Measurements from ENCODE around the gene SYNE2. TPM values are rescaled to one million over a fixed set of nuclear protein-coding genes. Genes with fewer than 3 reads are reported as not detected.
"Not testable (repeated sequence)": the region's sequence is repeated elsewhere in the genome, so short reads cannot be mapped to it uniquely, and the experiment has no call there.

SYNE2 gene
- polyA plus RNA-seq, 12 donors: 39.0 to 93.3 (median 56.5) TPM; not detected in 1

GRCh38 chr14:64118403-64118742, 265.6 kb downstream of the SYNE2 start:
- not testable (repeated sequence) for DNase-seq

GRCh38 chr14:64118892-64119291, 266.1 kb downstream of the SYNE2 start:
- DNase-seq: no peak

GRCh38 chr14:64119500-64119899, 266.7 kb downstream of the SYNE2 start:
- no peak for DNase-seq

DNA sequence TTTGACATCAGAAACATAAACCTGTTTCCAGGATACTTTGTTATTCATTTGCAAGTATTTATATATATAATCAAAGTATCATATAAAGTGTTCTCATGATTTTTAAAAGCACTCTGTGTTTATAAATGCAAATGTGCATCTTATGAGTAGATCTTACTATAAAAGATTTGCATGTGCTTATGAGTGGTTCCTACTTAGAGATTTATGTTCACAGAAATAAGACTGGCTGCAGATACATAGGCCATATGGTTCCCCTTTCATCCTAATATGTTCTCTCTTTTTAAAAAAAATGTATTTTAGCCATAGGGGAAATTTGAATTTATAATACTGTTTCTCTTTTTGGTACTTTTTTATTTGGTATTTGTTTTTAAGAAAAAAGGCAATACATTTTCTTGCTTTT, 267.2 kb downstream of the SYNE2 start:
- DNase-seq: no peak

GRCh38 chr14:64123241-64123822, 270.5 kb downstream of the SYNE2 start:
- DNase-seq: no peak

GRCh38 chr14:64125270-64125669, 272.5 kb downstream of the SYNE2 start:
- no peak for DNase-seq

DNA sequence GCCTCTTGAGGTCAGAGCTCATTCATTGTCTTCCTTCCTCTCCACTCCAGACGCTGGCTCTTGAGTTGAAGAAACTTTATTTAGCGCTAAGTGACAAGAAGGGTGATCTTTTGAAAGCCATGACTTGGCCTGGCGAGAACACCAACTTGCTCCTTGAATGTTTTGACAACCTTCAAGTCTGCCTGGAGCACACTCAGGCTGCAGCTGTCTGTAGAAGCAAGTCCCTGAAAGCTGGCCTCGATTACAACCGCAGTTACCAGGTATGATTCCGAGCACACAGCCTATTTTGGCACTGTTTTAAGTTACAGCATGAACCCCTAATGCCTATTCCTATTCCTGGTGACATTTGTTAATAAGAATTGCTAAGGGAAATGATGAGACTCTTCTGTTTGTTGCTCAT, 273.7 kb downstream of the SYNE2 start:
- DNase-seq: no peak

- no peak for DNase-seq
Measured at GRCh38 chr14:64137657-64138290, 285.0 kb downstream of the SYNE2 start.

DNA sequence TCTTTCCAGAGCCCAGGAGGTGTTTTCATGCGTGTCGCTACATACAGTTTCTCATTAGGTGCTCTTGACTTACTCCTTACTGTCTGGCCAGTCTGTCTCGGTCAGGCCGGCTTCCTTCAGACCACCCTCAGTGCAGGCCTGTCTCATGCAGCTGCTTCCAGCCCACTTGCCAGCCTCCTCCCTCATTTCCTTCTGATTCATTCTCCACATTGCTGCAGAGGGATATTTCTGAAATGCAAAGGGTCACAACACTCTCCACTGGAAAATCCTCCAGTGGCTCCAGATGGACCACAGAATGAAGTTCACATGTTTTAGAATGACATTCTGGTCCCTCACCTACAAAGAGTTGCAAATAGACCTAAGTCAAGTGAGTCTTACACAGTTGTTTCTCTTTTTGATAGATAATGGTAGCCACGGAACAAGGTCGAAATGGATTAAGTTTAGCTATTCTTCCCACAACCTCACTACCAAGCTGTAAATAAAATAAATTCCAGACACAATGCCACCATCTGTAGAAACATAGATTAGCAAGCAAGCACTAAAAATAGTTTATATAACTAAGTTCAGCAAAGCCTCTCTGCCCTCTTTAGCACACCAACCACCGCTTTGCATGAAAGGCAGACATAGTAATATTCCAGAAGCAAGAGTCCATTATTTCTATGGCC, 294.5 kb downstream of the SYNE2 start:
- DNase-seq: peak; percentile 61

GRCh38 chr14:64149921-64150320, 297.1 kb downstream of the SYNE2 start:
- DNase-seq: no peak

DNA sequence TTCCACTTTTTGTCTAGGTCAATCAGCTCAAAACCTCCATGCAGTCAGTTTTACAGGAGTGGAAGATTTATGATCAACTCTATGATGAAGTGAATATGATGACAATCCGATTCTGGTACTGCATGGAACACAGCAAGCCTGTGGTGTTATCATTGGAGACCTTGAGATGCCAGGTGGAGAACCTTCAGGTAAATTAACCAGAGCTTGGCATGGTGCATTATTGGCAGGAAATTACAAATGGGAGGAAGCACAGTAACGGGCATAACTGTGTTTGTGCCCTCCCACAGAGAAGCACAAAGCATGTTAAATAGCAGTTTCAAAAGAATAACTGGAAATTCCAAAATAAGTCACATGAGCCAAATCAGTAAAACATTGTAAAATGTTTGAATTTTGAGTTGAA, 305.8 kb downstream of the SYNE2 start:
- no peak for DNase-seq

DNA sequence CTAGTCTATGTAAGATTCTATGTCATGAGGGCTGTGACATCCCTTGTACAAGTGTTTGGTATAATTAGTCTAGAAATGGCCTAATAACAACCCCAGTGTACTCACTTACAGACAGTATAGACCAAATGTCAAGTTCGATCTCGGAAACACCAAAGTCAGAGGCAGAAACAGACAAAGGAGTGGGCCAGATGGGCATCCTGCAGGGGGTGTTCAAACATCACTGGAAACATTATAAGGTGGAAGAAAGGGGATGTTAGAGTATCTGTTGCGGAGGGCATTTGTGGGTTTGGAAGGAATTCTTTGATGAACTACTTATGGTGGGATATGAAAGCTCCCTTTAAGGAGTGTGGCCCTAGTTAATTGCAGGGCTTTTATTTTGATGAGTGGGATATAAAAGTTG, 306.8 kb downstream of the SYNE2 start:
- DNase-seq: no peak

GRCh38 chr14:64170181-64170580, 317.4 kb downstream of the SYNE2 start:
- no peak for DNase-seq

- DNase-seq: no peak
Measured at GRCh38 chr14:64174922-64175782, 322.3 kb downstream of the SYNE2 start.

DNA sequence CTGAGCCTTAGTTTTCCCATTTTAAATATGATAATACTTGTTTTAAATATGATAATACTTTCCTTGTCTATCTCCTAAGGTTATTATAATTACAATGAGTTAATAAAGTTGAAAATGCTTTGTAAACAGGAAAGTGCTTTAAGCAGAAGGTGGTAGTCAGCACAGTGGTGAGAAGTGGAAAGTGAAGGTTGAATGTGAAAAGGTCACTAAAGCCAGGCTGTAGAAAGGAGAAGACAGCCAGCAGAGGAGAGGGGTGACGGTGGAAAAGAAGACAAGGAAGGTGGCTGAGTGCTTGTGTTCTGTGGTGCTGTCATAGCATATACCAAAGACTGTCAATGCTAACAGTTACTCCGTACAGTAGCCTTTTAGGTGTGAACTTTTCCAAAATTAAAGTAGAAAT, 323.5 kb downstream of the SYNE2 start:
- no peak for DNase-seq

DNA sequence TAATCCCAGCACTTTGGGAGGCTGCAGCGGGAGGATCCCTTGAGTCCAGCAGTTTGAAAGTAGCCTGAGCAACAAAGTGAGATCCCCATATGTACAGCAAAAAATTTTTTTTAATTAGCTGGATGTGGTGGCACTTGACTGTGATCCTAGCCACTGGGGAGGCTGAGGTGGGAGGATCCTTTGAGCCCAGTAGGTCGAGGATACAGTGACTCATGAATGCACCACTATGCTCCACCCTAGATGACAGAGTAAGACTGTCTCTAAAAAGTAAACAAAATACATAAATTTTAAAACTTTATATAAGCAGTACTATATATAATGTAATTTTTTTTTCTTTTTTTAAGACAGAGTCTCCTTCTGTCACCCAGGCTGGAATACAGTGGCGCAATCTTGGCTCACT, 326.0 kb downstream of the SYNE2 start:
- no peak for DNase-seq

- not testable (repeated sequence) for DNase-seq
Measured at GRCh38 chr14:64182908-64183307, 330.1 kb downstream of the SYNE2 start.

- no peak for DNase-seq
Measured at GRCh38 chr14:64184103-64184729, 331.4 kb downstream of the SYNE2 start.

DNA sequence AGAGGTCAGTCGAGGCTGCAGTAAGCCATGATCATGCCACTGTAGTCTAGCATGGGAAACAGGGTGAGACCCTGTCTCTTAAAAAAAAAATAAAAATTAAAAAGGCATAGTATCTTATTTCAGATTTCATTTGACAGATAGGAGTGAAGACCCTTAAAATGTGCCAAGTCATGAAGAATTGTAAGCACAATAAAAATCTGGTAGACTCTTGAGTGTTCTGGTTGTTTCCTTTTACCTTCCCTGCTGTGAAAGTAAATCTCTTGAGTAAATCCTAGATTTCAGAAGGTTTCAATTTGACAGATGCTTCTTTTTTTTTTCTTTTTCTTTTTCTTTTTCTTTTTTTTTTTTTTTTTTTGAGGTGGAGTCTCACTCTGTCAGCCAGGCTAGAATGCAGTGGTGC, 332.4 kb downstream of the SYNE2 start:
- DNase-seq: no peak

DNA sequence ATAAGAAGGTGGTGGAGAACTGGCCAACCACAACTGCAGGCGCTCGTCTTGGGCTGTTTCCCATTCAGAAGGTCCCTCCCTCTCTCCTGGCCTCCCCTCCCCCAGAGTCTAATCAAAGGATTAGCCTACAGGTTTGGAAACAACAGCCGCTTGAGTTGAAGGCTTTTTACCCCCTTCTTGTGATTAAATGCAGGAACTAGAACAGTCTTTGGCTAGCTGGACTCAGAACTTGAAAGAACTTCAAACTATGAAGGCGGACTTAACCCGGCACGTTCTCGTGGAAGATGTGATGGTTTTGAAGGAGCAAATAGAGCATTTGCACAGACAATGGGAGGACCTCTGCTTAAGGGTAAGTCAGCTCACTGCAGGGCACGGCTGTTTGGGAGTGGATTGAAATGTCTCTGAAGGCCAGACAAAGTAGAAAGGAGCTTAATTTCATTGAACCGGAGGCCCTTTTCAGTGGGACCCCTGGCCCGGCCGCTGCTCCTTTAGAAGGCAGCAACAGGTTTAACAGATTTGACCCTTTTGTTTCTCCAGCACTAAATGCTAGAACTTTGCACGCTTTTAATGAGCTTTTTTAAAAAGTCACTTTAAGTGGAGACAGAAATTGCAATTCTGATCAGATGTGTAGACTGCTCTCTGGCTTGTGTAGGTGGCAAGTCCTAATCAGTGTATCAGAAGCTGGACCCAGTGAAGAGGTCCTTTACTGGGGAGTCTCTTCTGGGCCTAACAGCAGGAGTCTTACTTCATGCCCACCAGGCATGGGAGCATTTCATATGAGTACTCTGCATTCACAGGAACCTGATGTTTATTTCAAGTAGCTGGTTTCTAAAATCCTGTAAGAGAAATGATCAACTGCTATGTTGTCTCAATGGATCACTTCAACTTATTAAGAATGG, 333.7 kb downstream of the SYNE2 start:
- DNase-seq: no peak

DNA sequence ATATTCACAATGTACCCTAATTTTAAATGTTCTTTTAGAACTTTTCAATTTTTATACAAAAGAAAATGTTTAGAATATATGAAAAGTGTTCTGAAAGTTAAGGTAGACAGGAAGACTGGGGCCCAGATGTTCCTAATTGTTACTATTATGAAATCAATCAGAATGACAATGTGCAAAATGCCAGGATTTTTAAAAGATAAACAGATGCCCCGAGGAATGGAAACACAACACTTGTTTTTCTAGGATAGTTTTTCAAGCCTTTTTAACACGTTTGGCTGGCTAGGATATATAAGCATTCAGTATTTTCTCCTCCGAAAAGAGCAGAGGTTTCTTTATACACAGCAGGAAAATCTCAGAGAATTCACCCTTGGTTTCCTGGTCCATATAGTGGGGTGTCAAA, 334.5 kb downstream of the SYNE2 start:
- no peak for DNase-seq

Measured in muscle of arm (tissue), 12 donors.